HG03558 (cell line): Measurements from ENCODE around the gene GANAB.
"Not testable (repeated sequence)": the region's sequence is repeated elsewhere in the genome, so short reads cannot be mapped to it uniquely, and the experiment has no call there.

Experiments
- ATAC-seq: cut with Tn5 transposase; IDR thresholded peaks from one replicate; pipeline ENCODE4 v1.9.1; 2021; ENCODE audit warnings: moderate number of reproducible peaks; ENCODE audit not compliant: unreplicated experiment; ENCODE audit errors: extremely low read depth

Gene GANAB

GRCh38 chr11:62627713-62628112 lies 18.7 kb downstream of the GANAB start:
- no peak for ATAC-seq

DNA sequence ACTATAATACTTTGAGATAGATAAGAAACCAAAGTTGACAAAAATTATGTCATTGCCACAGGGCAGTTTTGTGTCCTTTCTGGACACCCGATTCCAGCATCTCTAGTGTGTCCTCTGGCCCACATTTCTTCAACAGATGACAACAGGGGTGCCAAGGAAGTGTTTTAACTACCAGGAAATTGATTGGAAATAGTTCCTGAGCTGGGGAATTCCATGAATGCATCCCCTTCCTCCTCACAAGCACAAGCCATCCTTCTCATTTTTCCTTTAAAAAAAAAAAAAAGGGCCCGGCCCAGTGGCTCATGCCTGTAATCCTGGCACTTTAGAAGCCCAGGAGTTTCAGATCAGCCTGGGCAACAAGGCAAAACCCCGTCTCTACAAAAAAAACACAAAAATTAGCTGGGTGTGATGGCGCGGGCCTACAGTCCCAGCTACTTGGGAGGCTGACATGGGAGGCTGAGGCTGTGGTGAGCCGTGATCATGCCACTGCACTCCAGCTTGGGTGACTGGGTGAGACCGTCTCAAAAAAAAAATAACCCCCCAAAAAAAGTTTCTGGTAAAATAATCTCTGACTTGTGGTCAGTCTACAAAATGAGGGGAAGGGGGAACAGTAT lies 23.8 kb downstream of the GANAB start:
- no peak for ATAC-seq

DNA sequence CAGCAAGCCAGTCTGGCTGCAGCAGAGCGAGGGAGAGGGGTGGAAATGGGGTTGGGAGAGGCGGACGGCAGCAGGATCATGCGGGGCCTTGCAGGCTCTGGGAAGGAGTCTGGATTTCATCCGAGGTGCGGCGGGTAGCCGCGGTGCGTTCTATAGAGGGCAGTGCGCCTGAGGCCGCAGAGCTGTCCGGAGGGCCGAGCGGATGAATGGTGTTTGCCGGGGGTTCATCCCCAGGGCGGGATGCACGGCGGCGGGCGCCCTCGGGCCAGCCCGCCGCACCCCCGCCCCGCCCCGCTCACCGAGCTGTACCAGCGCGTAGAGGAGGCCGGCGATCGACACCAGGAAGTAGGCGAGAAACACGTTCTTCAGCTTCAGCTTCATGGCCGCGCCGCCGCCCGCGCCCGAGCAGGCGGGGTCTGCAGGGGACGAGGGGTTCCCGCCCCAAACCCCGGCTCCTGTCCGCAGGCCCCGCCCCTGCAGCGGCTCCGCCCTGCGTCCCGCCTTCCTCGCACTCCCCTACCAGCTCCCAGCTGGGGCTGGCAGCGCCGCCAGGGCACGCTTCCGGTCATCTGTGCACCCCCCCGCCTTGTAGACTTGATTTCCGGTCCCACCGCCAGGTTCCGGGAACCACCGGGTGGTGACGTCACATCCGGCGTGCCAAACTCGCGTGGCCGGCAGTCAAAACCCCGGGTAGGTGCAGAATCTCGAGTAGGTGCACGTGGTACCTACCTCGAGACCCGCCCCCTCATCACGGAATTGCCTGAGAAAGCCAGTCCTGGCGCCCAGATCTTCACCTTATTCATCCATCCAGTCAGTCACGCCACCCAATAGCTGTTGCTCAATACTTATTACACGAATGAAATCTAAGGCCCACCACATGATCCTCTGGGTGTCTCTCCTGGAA lies 24.6 kb downstream of the GANAB start, which contains the start of gene B3GAT3:
TSS of gene B3GAT3 (minus strand) at position 420 of the 904 bp plus-strand sequence. CDS start at position 381, 39 bp downstream.
- peak; percentile 79 for ATAC-seq

- ATAC-seq, result no peak
Measured at GRCh38 chr11:62621027-62621566, 25.3 kb downstream of the GANAB start.

GRCh38 chr11:62616957-62617356 lies 29.5 kb downstream of the GANAB start:
- ATAC-seq, result not testable (repeated sequence)

DNA sequence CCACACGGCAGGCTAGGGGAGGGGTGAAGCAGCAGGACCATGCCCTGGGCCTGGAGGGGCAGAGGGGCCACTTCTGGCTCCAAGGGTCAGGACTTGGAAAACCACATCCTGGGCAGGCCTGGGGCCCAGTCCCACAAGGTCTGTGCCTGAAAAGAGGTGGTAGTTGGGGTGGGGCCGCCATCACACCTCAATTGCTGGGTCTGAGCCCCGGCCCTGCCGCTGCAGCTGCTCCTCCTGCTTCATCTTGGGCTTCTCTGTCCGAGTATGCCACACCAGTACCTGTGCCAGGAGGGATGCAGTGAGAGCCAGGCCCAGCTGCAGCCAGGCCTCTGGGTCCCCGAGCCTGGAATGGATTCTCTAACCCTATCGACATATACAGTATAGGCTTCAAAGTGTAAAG lies 30.9 kb downstream of the GANAB start:
- ATAC-seq, result no peak

DNA sequence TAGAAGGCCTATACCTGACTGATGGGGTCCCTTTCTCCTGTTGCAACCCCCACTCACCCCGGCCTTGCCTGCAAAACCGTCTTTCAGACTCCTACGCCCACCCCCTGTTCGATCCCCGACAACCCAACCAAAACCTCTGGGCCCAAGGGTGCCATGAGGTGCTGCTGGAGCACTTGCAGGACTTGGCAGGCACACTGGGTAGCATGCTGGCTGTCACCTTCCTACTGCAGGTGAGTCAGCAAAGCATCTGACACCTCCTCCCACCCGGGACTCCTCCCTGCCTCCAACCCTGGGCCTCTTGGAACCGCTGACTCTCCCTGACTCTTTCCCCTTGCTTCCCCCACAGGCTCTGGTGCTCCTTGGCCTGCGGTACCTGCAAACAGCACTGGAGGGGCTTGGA lies 32.1 kb downstream of the GANAB start:
- no peak for ATAC-seq

DNA sequence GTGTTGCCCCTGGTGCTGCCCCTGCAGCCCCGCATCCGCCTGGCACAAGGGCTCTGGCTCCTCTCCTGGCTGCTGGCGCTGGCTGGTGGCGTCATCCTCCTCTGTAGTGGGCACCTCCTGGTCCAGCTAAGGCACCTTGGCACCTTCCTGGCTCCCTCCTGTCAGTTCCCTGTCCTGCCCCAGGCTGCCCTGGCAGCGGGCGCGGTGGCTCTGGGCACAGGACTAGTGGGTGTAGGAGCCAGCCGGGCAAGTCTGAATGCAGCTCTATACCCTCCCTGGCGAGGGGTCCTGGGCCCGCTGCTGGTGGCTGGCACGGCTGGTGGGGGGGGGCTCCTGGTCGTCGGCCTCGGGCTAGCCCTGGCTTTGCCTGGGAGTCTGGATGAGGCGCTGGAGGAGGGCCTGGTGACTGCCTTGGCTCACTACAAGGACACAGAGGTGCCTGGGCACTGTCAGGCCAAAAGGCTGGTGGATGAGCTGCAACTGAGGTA lies 33.1 kb downstream of the GANAB start:
- no peak for ATAC-seq

- peak; percentile 33 for ATAC-seq
Measured at GRCh38 chr11:62612366-62613290, 33.8 kb downstream of the GANAB start, which contains the start of the genes EML3 and ROM1. EML3 (minus strand) TSS chr11:62612775; CDS start chr11:62612457, 318 bp downstream. ROM1 (plus strand) TSS chr11:62613257; CDS start chr11:62613282, 25 bp downstream.

DNA sequence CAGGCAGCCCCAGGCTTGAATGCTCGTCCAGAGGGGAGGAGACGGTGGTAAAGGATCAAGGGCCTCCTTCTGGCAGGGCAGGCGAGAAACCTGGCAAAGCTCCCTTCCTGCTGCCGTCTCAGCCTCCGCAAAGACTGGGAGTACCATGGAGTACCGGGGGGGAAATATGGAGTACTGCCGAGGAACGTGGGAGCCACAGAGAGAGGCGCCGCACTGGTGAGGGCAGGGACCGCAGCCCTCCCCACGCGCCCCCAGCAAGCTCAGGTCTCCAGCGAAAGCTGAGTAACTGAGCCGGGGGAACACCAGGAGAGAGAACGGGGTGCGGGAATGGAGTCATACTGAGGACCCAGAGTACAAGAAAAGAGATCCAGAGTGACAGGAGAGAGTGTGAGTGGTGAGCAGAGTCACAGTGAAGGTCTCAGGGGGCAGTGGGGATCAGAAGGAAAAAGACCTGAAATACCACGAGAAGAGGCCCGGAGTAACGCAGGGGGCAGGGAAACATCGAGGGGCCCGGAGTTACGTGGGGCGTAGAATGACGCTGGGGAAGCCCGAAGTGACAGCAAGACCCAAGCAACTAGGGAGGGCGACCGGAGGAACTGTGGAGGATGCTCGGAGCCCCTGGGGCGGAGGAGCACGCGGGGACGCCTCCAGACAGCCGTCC lies 34.6 kb downstream of the GANAB start:
- peak; percentile 10 for ATAC-seq

- no peak for ATAC-seq
Measured at GRCh38 chr11:62610814-62611704, 35.4 kb downstream of the GANAB start.

DNA sequence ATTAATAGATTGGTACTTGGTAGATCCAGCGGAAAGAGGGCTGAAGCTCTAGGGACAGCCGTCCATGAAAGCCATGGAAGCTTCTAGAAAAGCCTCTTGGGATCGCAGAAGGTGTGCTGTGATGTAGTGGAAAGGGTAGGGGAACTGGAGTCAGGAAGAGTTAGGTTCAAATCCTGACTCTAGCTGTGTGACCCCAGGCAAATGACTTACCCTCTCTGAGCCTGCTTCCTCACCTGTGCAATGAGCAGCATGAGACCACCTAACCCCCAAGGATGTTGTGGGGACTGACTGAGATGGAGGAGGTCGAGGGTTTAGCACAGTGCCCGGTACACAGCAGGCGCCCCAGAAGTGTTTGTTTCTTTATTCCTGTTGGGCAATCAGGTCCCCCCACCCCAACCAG lies 36.0 kb downstream of the GANAB start:
- ATAC-seq, result no peak

DNA sequence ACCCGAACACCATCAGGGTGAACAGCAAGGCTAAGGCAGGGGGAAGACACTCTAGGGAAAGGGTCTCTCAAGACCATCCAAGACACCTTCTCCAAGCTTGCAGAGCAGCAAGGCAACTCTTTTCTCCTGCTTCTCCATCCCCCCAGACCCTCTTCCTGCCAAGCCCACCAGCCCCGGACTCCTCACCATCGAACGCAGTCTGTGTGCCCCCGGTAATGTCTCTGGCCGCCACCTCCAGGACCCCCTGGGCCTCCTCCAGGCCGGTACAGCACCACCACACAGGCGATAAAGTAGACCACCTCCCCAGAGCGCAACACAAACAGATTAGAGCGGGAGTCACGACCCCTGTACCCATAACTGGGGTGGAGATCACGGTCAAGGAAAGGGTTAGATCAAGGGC lies 37.6 kb downstream of the GANAB start:
- ATAC-seq, result no peak

GRCh38 chr11:62607714-62608113 lies 38.7 kb downstream of the GANAB start:
- no peak for ATAC-seq

GRCh38 chr11:62605902-62606301 lies 40.5 kb downstream of the GANAB start:
- no peak for ATAC-seq

GRCh38 chr11:62605467-62605866 lies 40.9 kb downstream of the GANAB start:
- no peak for ATAC-seq

DNA sequence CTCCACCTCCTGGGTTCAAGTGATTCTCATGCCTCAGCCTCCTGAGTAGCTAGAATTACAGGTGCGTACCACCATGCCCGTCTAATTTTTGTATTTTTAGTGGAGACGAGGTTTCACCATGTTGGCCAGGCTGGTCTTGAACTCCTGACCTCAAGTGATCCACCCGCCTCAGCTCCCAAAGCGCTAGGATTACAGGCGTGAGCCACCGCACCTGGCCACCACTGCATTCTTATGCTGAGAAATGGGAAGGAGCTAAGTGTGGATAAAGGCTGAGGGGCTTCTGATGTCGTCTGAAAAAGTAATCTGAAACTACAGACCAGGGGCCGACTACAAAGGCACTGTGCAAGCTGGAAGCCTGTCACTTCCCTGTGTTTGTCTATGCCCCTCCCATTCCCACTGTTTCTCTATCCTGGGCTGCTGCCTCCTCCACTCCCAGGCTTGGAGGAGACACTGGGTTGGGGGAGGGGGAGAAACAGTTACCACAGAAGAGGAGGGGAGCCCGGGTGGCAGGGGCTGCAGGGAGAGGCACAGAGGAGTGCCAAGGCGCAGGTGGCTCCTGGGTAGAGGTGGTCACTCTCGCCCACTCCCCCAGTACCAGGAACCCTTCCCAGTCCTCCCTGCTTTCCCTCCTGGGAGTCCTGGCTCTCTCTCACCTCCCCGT lies 41.8 kb downstream of the GANAB start:
- ATAC-seq, result no peak

GRCh38 chr11:62603776-62604299 lies 42.6 kb downstream of the GANAB start:
- no peak for ATAC-seq
